GM12875 (cell line): ENCODE results near the gene POU2AF1.

ENCODE experiments used
- H3K4me3 ChIP-seq: one replicate; pipeline ENCODE4 v1.5.1; 2011; ENCODE audit warnings: low read depth, low read length, control low read depth
- TF ChIP-seq, protein P1 (sequence below): IDR thresholded peaks from 2 replicates; pipeline ENCODE4 v1.5.1; 2011; ENCODE audit warnings: low read depth, mild to moderate bottlenecking, control low read depth, inconsistent platforms, low read length, moderate library complexity, borderline replicate concordance; ENCODE audit not compliant: insufficient read depth

POU2AF1 gene

DNA sequence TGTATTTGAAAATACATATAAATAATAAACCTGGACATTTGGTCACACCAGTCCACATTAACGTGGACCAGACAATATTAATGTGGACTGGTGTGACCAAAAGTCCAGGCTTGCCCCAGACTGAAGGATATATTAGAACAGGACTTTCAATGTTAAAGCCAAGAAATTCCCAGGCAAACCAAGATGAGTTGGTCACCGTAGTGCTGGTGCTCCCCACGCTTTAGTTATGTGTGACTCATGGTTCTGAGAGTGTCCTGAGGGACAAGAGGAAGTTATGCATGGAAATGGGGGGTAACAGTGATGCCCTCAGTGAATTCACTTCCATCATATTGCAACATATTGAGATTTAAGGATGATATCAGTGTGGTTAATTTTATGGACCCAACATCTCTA lies 31.4 kb downstream of the POU2AF1 start:
- TF ChIP-seq, protein P1, sequence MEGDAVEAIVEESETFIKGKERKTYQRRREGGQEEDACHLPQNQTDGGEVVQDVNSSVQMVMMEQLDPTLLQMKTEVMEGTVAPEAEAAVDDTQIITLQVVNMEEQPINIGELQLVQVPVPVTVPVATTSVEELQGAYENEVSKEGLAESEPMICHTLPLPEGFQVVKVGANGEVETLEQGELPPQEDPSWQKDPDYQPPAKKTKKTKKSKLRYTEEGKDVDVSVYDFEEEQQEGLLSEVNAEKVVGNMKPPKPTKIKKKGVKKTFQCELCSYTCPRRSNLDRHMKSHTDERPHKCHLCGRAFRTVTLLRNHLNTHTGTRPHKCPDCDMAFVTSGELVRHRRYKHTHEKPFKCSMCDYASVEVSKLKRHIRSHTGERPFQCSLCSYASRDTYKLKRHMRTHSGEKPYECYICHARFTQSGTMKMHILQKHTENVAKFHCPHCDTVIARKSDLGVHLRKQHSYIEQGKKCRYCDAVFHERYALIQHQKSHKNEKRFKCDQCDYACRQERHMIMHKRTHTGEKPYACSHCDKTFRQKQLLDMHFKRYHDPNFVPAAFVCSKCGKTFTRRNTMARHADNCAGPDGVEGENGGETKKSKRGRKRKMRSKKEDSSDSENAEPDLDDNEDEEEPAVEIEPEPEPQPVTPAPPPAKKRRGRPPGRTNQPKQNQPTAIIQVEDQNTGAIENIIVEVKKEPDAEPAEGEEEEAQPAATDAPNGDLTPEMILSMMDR = no peak

GRCh38 chr11:111347002-111347722 lies 31.9 kb downstream of the POU2AF1 start:
- no peak overlapping the region for H3K4me3 ChIP-seq
- TF ChIP-seq, protein P1 = no peak

More for the DNA sequence above, 31.4 kb downstream of the POU2AF1 start:
- H3K4me3 ChIP-seq = no peak overlapping the region

DNA sequence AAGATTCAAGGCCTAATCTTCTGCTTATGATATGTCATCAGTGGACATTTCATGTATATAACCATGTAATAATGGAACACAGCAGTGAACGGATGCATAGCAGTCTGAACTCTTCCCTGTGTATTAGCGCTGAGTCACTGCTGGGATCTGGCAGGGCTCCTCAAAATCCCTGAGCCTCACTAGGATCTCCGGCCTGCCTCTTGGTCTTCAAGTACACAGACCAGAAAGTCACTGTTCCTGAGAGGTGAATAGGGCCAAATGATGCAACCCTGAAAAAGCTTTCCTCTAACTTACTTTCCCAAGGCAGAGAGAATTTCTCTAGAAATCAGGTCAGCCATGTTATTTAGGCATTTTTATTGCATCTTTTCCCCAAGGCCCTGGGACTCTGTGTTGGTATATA lies 35.0 kb downstream of the POU2AF1 start:
- TF ChIP-seq, protein P1 = no peak
- H3K4me3 ChIP-seq = no peak overlapping the region

- no peak overlapping the region for H3K4me3 ChIP-seq
- TF ChIP-seq, protein P1 = no peak
Observed at GRCh38 chr11:111342329-111342728, 36.7 kb downstream of the POU2AF1 start.

- H3K4me3 ChIP-seq = no peak overlapping the region
- TF ChIP-seq, protein P1 = no peak
Observed at GRCh38 chr11:111339758-111340388, 39.2 kb downstream of the POU2AF1 start.

- TF ChIP-seq, protein P1 = no peak
- H3K4me3 ChIP-seq = no peak overlapping the region
Observed at GRCh38 chr11:111336582-111337256, 42.4 kb downstream of the POU2AF1 start.
